ENCODE data around the gene C4B. TPM values are rescaled to one million over a fixed set of nuclear protein-coding genes. Genes with fewer than 3 reads are reported as not detected.
"Not testable (repeated sequence)": the region's sequence is repeated elsewhere in the genome, so short reads cannot be mapped to it uniquely, and the experiment has no call there.

C4B gene
- total and polyA plus RNA-seq, 2 donors, result 47.4 to 262 TPM

DNA sequence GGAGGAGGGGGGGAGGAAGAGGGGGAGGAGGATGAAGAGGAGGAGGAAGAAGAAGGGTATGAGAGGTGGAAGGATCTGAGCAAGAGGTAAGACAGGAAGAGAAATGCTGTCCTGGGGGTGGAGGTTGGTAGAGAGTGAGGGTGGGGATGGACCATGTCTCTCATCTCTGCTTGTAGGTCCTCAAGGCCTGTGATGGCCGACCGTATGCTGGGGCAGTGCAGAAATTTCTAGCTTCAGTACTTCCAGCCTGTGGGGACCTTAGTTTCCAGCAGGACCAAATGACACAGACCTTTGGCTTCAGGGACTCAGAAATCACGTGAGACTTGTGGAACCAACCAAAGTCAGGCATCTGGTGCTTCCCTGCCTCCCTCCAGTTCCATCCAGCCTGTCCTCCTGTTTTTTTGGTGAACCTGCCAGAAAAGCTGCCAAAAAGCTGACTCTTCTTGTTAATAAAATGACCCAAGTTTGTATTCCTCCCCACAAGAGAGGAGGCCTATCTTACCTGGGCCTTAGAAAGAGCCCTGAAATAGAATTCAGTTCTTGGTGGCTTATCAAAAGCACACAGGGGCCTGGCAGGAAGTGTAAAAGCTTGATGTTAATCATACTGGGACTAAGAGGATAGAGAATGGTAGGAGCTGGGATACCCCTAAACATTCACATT, 35.2 kb upstream of the C4B start:
- peak in 1 of 9 donors; percentile 28 for DNase-seq (ENCODE audit: low read depth in 6 of 9, low spot score in 9 of 9)
- Histone ChIP-seq H3K9me3 (ENCODE audit: control insufficient read depth in 2 of 2, insufficient read depth in 1 of 2, low read length in 1 of 2) (no peaks in the 10 kb centered on the region), H3K36me3 (ENCODE audit: control insufficient read depth in 2 of 2, insufficient read depth in 2 of 2, low read length in 1 of 2) (peaks cover 0 to 14% of the 10 kb centered on the region in 2 donors), H3K27me3 (ENCODE audit: control insufficient read depth in 2 of 2, insufficient read depth in 1 of 2, low read length in 1 of 2) (no peaks in the 10 kb centered on the region), H3K4me1 (ENCODE audit: control insufficient read depth in 2 of 2, insufficient read depth in 2 of 2, low read length in 2 of 2) (peaks cover 0 to 9% of the 10 kb centered on the region in 2 donors), H3K27ac (ENCODE audit: low read depth in 1 of 2, low read length in 1 of 2) (peak overlapping the region; percentile 41 to 71), H3K4me3 (ENCODE audit: low read length in 2 of 2) (no peak overlapping the region)
- WGBS, result 97% methylated on average over 3 of the region's 3 CpGs

DNA sequence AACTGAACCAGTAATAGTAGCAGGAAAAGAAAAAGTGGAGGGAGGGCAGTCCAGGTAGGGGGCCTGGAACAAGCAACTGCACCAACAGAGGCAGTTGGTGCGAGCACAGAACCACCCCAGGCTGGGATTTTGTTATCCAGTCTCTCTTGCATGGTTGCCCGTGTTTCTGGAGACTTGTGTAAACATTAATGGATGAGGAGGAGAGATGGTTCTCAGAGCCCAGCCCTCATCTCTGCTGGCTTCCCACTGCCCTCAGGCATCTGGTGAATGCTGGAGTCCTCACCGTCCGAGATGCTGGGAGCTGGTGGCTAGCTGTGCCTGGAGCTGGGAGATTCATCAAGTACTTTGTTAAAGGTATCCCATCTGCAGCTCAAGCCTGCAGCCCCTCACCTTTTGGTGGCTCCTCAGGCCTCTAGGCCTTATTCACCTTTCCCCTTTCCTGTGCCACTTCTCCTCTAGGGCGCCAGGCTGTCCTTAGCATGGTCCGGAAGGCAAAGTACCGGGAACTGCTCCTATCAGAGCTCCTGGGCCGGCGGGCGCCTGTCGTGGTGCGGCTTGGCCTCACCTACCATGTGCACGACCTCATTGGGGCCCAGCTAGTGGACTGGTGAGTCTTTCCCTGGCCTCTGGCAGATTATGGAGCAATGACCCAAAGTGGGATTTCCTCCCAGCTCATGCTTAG, 34.3 kb upstream of the C4B start:
- H3K36me3 ChIP-seq (ENCODE audit: control insufficient read depth in 2 of 2, insufficient read depth in 2 of 2, low read length in 1 of 2), result peaks cover 0 to 14% of the 10 kb centered on the region in 2 donors
- H3K9me3 ChIP-seq (ENCODE audit: control insufficient read depth in 2 of 2, insufficient read depth in 1 of 2, low read length in 1 of 2); H3K27ac ChIP-seq (ENCODE audit: low read depth in 1 of 2, low read length in 1 of 2); H3K27me3 ChIP-seq (ENCODE audit: control insufficient read depth in 2 of 2, insufficient read depth in 1 of 2, low read length in 1 of 2); H3K4me3 ChIP-seq (ENCODE audit: low read length in 2 of 2); DNase-seq (ENCODE audit: low read depth in 6 of 9, low spot score in 9 of 9); H3K4me1 ChIP-seq (ENCODE audit: control insufficient read depth in 2 of 2, insufficient read depth in 2 of 2, low read length in 2 of 2): not testable (repeated sequence)
- 98% methylated on average over 13 of the region's 13 CpGs for WGBS

DNA sequence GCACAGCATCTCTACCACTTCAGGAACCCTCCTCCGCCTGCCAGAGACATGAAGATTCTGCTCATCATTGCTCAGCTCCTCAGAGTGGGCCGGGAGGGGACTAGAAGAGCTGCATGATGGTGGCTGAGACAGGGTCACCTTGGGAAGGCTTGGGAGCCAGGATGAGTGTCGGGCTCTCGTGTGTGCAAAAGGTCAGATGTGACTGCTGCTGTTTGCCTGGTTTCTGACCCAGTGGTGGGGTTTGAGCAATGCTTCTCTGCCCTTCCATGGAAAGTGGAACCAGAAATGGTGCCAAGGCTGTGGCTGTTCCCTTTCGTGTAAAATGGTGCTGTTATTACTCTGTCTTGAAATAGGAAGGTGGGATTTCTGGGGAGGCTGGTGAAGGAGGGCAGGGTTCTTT, 33.6 kb upstream of the C4B start:
- WGBS, result no CpG with 5 or more reads among the region's 5 CpGs
- H3K4me3 ChIP-seq (ENCODE audit: low read length in 2 of 2); DNase-seq (ENCODE audit: low read depth in 6 of 9, low spot score in 9 of 9): not testable (repeated sequence)

DNA sequence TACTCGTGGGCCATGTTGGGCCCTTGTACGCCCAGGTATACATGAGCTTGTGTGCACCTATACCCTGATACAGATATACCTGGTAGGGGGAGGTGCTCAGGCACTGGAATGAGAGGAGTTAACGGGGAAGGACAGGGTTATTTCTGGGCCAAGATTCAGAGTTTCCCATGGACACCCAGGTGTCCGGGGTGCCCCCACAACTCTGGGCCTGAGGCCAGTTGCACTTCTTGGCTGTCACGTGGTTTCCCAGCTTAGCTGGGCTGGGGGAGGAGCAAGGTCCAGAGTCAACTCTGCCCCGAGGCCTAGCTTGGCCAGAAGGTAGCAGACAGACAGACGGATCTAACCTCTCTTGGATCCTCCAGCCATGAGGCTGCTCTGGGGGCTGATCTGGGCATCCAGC, 32.9 kb upstream of the C4B start, which contains the start of gene C4A:
Gene C4A, plus strand, starts transcription at position 314 of the 400 bp plus-strand sequence. Its CDS starts 51 bp downstream, at position 365.
- not testable (repeated sequence) for H3K9me3 ChIP-seq (ENCODE audit: control insufficient read depth in 2 of 2, insufficient read depth in 1 of 2, low read length in 1 of 2); H3K4me1 ChIP-seq (ENCODE audit: control insufficient read depth in 2 of 2, insufficient read depth in 2 of 2, low read length in 2 of 2); H3K27ac ChIP-seq (ENCODE audit: low read depth in 1 of 2, low read length in 1 of 2); H3K27me3 ChIP-seq (ENCODE audit: control insufficient read depth in 2 of 2, insufficient read depth in 1 of 2, low read length in 1 of 2); H3K4me3 ChIP-seq (ENCODE audit: low read length in 2 of 2); DNase-seq (ENCODE audit: low read depth in 6 of 9, low spot score in 9 of 9)
- peaks cover 0 to 14% of the 10 kb centered on the region in 2 donors for H3K36me3 ChIP-seq (ENCODE audit: control insufficient read depth in 2 of 2, insufficient read depth in 2 of 2, low read length in 1 of 2)
- WGBS, result no CpG with 5 or more reads among the region's 7 CpGs

More for the DNA sequence above, 33.6 kb upstream of the C4B start:
- H3K27me3 ChIP-seq (ENCODE audit: control insufficient read depth in 2 of 2, insufficient read depth in 1 of 2, low read length in 1 of 2); H3K4me1 ChIP-seq (ENCODE audit: control insufficient read depth in 2 of 2, insufficient read depth in 2 of 2, low read length in 2 of 2); H3K9me3 ChIP-seq (ENCODE audit: control insufficient read depth in 2 of 2, insufficient read depth in 1 of 2, low read length in 1 of 2); H3K27ac ChIP-seq (ENCODE audit: low read depth in 1 of 2, low read length in 1 of 2): not testable (repeated sequence)
- H3K36me3 ChIP-seq (ENCODE audit: control insufficient read depth in 2 of 2, insufficient read depth in 2 of 2, low read length in 1 of 2), result peaks cover 0 to 14% of the 10 kb centered on the region in 2 donors

DNA sequence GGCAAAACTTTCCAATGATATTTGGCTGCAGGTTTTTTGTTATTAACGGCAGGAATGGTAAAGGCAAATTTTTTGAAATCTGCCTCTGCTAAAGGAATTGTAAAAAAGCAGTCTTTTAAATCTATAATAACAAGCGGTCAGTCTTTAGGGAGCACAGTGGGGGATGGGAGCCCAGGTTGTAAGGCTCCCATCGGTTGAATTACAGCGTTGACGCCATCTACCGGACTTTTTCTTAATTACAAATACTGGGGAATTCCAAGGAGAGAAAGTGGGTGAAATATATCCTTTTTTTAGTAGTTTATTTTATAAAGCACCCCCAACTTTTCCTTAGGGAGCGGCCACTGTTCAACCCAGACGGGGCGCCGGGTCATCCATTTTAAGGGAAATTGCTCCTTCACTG, 25.2 kb upstream of the C4B start:
- WGBS, result no CpG with 5 or more reads among the region's 10 CpGs
- not testable (repeated sequence) for H3K27me3 ChIP-seq (ENCODE audit: control insufficient read depth in 2 of 2, insufficient read depth in 1 of 2, low read length in 1 of 2); DNase-seq (ENCODE audit: low read depth in 6 of 9, low spot score in 9 of 9); H3K27ac ChIP-seq (ENCODE audit: low read depth in 1 of 2, low read length in 1 of 2); H3K4me3 ChIP-seq (ENCODE audit: low read length in 2 of 2); H3K36me3 ChIP-seq (ENCODE audit: control insufficient read depth in 2 of 2, insufficient read depth in 2 of 2, low read length in 1 of 2); H3K4me1 ChIP-seq (ENCODE audit: control insufficient read depth in 2 of 2, insufficient read depth in 2 of 2, low read length in 2 of 2); H3K9me3 ChIP-seq (ENCODE audit: control insufficient read depth in 2 of 2, insufficient read depth in 1 of 2, low read length in 1 of 2)

DNA sequence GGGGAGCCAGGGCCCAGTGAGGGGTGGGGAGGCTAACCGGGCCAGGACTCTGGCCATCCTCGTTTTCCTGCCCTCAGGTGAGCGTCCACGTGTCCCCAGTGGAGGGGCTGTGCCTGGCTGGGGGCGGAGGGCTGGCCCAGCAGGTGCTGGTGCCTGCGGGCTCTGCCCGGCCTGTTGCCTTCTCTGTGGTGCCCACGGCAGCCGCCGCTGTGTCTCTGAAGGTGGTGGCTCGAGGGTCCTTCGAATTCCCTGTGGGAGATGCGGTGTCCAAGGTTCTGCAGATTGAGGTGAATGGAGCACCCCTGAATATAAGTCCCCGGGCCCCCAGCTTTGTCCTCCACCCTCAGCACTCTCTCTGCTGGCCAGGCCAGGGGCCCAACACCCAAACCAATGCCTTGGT, 20.2 kb upstream of the C4B start:
- H3K9me3 ChIP-seq (ENCODE audit: control insufficient read depth in 2 of 2, insufficient read depth in 1 of 2, low read length in 1 of 2); DNase-seq (ENCODE audit: low read depth in 6 of 9, low spot score in 9 of 9); H3K27ac ChIP-seq (ENCODE audit: low read depth in 1 of 2, low read length in 1 of 2); H3K27me3 ChIP-seq (ENCODE audit: control insufficient read depth in 2 of 2, insufficient read depth in 1 of 2, low read length in 1 of 2); H3K4me1 ChIP-seq (ENCODE audit: control insufficient read depth in 2 of 2, insufficient read depth in 2 of 2, low read length in 2 of 2); H3K36me3 ChIP-seq (ENCODE audit: control insufficient read depth in 2 of 2, insufficient read depth in 2 of 2, low read length in 1 of 2); H3K4me3 ChIP-seq (ENCODE audit: low read length in 2 of 2): not testable (repeated sequence)
- over 99% methylated on average over 8 of the region's 14 CpGs for WGBS

DNA sequence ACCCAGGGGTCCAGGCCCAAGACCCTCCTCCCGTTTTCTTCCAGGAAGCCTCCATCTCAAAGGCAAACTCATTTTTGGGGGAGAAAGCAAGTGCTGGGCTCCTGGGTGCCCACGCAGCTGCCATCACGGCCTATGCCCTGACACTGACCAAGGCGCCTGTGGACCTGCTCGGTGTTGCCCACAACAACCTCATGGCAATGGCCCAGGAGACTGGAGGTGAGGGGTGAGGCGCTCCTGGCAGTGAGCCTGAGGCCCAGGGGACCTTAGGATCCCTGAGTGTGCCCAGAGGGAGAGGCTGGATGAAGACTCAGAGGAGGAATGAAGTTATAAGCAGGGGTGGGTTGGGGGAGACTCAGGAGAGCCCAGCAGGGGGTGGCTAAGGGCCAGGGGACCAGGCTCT, 18.2 kb upstream of the C4B start:
- not testable (repeated sequence) for H3K27ac ChIP-seq (ENCODE audit: low read depth in 1 of 2, low read length in 1 of 2); H3K27me3 ChIP-seq (ENCODE audit: control insufficient read depth in 2 of 2, insufficient read depth in 1 of 2, low read length in 1 of 2); H3K4me1 ChIP-seq (ENCODE audit: control insufficient read depth in 2 of 2, insufficient read depth in 2 of 2, low read length in 2 of 2); H3K9me3 ChIP-seq (ENCODE audit: control insufficient read depth in 2 of 2, insufficient read depth in 1 of 2, low read length in 1 of 2); DNase-seq (ENCODE audit: low read depth in 6 of 9, low spot score in 9 of 9); H3K4me3 ChIP-seq (ENCODE audit: low read length in 2 of 2); H3K36me3 ChIP-seq (ENCODE audit: control insufficient read depth in 2 of 2, insufficient read depth in 2 of 2, low read length in 1 of 2)
- WGBS, result 94% methylated on average over 5 of the region's 6 CpGs

DNA sequence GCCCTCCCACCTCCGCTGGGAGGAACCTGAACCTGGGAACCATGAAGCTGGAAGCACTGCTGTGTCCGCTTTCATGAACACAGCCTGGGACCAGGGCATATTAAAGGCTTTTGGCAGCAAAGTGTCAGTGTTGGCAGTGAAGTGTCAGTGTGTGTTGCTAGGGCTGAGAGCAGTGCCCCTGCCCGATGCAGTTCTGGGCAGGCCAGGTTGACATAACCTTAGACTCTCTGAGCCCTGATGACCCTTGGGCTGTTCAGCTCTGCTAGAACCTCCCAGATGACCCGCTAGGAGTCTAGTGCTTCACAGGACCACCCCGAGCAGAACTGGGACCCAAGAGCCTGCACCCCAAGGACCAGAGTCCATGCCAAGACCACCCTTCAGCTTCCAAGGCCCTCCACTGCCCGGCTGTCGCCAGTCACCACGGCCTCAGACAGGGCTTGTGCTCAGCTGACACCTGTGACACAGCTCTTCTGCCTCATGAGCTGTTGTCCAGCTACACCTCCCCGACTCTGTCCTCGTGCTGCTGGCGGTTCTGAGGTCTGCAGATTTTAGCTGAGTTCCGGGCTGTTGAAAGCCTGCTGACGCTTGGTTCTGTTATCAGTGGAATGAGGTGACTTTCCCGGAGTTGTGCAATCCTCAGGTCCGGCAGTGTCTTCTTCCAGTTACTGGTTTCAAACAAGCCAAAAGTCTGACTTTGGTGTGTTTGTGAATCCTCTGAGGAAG, 11.9 kb upstream of the C4B start:
- not testable (repeated sequence) for H3K27ac ChIP-seq (ENCODE audit: low read depth in 1 of 2, low read length in 1 of 2); H3K4me3 ChIP-seq (ENCODE audit: low read length in 2 of 2); H3K9me3 ChIP-seq (ENCODE audit: control insufficient read depth in 2 of 2, insufficient read depth in 1 of 2, low read length in 1 of 2); H3K4me1 ChIP-seq (ENCODE audit: control insufficient read depth in 2 of 2, insufficient read depth in 2 of 2, low read length in 2 of 2); DNase-seq (ENCODE audit: low read depth in 6 of 9, low spot score in 9 of 9); H3K36me3 ChIP-seq (ENCODE audit: control insufficient read depth in 2 of 2, insufficient read depth in 2 of 2, low read length in 1 of 2); H3K27me3 ChIP-seq (ENCODE audit: control insufficient read depth in 2 of 2, insufficient read depth in 1 of 2, low read length in 1 of 2)
- WGBS, result no CpG with 5 or more reads among the region's 15 CpGs

DNA sequence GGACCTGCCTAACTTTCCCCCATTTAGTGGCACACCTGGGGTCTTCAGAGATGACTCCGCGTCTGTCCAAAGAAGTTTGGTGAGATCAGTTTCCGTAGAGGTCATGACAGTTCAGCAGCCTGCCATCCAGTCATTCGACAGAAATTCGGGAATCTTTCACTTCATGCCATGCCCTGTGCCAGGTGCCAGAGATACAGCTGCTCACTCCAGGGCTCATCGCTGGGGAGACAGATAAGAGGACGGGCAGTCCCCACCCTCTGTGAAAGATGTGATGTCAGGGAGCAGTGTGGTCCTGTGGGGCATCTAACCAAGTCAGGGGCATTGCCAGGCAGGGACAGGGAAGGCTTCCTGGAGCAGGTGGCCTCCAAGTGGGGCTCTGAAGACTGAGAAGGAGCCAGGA, 11.3 kb upstream of the C4B start:
- H3K27me3 ChIP-seq (ENCODE audit: control insufficient read depth in 2 of 2, insufficient read depth in 1 of 2, low read length in 1 of 2); H3K9me3 ChIP-seq (ENCODE audit: control insufficient read depth in 2 of 2, insufficient read depth in 1 of 2, low read length in 1 of 2); H3K4me1 ChIP-seq (ENCODE audit: control insufficient read depth in 2 of 2, insufficient read depth in 2 of 2, low read length in 2 of 2); H3K27ac ChIP-seq (ENCODE audit: low read depth in 1 of 2, low read length in 1 of 2); DNase-seq (ENCODE audit: low read depth in 6 of 9, low spot score in 9 of 9); H3K36me3 ChIP-seq (ENCODE audit: control insufficient read depth in 2 of 2, insufficient read depth in 2 of 2, low read length in 1 of 2); H3K4me3 ChIP-seq (ENCODE audit: low read length in 2 of 2): not testable (repeated sequence)
- no CpG with 5 or more reads among the region's 7 CpGs for WGBS
